Lung microvascular endothelial cell (primary cell): ENCODE results near the gene RXYLT1. TPM values are rescaled to one million over a fixed set of nuclear protein-coding genes. Genes with fewer than 3 reads are reported as not detected.
A peak's percentile ranks its signal among the peaks of the same experiment; 100 is the strongest.
"Not testable (repeated sequence)": the region's sequence is repeated elsewhere in the genome, so short reads cannot be mapped to it uniquely, and the experiment has no call there.

Experiments used
- DNase-seq, 2 donors: peaks; one replicate each; pipeline versions ENCODE4 v3.0.0 to v3.0.0-alpha.2; 2010; ENCODE audit warnings: low read depth in 2 of 2
- total RNA-seq: library from RNA; depleted of rRNA; stranded (reverse); fragments of >200 nt; gene quantifications from 2 replicates; pipeline ENCODE4 v1.2.1, GENCODE V29; 2014

Gene RXYLT1, protein sequence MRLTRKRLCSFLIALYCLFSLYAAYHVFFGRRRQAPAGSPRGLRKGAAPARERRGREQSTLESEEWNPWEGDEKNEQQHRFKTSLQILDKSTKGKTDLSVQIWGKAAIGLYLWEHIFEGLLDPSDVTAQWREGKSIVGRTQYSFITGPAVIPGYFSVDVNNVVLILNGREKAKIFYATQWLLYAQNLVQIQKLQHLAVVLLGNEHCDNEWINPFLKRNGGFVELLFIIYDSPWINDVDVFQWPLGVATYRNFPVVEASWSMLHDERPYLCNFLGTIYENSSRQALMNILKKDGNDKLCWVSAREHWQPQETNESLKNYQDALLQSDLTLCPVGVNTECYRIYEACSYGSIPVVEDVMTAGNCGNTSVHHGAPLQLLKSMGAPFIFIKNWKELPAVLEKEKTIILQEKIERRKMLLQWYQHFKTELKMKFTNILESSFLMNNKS
- total RNA-seq, result 7.4 and 8.5 TPM in 2 replicates

DNA sequence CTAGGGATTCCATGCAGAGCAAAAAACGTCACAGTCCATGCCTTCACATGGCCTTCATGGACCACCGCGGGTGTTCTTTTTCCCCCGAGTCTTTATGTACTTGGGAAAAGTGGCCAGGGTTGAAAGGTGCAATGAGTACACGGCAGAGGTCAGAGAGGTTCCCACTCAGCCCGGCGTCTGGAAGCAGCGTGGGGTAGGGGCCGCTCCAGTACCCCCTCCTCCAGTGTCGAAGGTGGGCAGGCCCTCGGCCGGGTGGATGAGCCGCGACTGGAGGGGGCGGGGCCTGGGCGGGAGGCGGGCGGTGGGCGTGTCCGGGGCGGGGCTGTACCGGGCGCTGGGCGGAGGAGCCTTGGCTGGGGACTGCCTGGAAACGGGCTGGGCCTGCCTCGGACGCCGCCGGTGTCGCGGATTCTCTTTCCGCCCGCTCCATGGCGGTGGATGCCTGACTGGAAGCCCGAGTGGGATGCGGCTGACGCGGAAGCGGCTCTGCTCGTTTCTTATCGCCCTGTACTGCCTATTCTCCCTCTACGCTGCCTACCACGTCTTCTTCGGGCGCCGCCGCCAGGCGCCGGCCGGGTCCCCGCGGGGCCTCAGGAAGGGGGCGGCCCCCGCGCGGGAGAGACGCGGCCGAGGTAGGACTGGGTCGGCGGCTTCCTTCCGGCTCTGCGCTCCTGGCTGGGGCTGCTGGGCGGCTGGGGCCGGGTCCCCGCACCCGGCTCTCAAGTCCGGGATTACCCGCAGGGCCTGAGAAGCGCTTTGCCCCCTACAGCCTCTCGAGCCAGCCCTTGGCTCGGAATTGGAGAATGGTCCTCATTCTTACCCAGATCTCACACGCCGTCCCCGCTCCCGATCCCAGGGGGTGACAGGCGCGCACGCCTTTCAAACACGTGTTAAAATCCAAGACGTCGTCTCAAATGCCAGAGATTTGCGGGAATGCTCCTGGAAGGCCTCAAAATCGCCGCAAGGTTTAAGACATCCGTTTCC is at the start of gene RXYLT1:
RXYLT1 (plus strand) TSS at position 412 of the 984 bp plus-strand sequence; CDS start at position 464, 52 bp downstream.
- DNase-seq, result peak; percentile 82 to 86

DNA sequence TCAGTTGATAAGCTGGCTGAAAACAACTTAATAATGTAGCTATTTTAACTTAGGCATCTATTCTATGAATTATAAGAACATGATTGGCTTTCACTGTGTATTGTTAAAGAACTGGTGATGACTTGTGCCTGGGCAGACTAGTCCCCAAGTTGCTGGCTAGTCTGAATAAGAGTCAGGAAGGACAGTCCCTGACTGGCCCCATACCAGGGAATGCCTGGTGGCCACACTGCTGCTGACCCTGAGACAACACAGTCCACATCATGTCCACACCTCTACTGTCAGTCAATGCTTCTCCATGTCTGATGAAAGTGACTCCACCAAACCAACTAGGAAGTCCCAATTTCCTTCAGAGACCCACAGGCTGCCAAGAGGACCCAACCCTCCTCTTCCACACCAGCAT is 46.9 kb upstream of the RXYLT1 start:
- DNase-seq, result not testable (repeated sequence)

DNA sequence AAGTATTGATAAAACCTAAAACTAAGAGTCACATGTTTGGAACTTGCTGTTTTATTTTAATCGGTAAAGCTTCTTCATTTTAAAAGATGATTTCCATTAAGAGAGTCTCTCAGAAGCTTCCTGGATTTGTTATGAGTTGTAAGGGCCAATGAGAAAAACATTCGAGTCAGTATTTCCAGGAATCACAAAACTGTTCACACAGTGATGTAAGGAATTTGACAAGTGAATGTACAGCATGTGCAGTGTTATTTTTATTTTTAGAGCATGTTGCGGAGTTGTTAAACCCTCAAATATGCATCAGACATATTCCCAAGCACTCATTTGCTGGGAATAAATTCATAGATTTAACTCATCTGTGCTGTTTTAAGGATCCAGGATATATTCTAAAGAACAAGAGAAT is 46.1 kb upstream of the RXYLT1 start:
- DNase-seq, result not testable (repeated sequence)

DNA sequence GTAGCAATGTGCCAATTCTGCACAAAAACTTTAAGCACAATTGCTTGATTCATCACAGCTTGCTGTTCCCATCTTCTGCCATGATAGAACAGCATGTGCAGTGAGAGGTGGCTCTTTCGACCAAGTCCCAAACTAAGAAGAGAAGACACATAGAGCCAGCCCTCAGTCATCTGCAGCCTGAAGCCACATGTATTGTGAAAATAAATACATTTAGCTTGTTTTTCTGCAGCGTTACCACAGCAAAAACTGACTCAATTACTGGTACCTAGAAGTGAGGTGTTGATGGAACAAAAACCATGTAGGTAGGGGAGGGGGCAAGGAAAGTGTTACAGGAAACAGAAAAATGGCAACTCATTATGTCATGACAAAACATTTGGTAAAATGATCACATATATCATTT is 39.2 kb upstream of the RXYLT1 start:
- DNase-seq, result not testable (repeated sequence)

DNA sequence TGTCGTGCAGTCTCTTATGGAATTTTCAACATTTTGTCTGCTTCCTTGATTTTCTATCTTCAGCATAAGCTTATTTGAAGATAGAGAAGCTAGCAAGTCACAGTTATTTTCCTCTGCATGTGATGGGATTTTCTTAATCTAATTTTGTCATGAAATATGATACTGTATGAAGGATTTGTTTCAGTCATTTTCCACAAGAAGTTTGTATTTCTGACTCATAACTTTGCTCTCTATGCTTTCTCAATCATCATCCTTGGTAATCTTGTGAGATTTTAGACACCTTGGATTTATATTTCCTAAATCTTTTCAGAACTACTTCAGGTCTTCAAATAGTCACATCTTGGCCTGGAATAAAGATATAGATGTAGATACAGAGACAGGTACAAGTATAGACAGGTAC is 38.3 kb upstream of the RXYLT1 start:
- not testable (repeated sequence) for DNase-seq

DNA sequence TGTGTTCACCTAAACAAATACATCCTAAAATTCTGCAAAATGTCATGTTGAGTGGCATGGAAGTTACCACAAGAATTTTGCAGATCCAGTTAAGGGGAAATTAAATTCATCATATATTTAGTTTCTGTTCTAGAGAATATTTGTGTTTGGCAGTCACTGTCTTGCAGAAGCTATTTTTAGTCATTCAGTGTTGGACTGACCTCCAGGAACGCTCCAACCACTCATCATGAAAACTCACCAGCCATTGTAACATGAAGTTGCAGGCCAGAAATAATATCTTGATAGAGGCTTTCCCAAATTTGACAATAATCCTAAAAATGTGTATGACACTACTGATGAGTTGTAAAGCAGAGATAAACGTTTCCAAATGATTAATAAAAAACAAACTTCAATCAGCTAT is 35.6 kb upstream of the RXYLT1 start:
- not testable (repeated sequence) for DNase-seq

DNA sequence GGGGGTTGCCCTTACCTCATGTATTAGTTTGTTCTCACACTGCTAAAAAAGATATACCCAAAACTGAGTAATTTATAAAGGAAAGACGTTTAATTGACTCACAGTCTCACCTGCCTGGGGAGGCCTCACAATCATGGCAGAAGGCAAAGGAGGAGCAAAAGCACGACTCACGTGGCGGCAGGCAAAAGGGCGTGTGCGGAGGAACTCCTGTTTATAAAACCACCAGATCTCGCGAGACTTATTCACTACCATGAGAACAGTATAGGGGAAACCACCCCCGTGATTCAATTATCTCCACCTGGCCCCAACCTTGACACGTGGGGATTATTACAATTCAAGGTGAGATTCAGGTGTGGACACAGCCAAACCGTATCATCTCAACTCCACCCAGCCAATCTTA is 33.2 kb upstream of the RXYLT1 start:
- DNase-seq, result not testable (repeated sequence)

DNA sequence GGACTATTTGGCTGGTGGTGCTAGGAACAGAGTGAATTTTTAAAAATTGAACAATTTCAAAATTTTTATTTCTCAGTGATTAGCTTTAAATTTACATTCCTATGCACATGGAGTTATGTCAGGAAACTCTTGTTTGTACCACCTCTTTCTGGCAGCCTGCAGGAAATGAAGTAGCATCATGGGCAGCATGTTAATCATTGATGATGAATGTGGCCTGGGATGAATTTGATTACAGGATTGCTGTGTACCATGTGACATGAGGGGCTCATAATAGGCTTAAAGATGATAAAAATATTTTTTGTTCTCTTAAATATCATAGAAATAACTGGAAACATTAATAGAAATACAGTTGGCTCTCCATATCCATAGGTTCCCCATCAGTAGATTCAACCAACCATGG is 32.6 kb upstream of the RXYLT1 start:
- DNase-seq, result not testable (repeated sequence)

DNA sequence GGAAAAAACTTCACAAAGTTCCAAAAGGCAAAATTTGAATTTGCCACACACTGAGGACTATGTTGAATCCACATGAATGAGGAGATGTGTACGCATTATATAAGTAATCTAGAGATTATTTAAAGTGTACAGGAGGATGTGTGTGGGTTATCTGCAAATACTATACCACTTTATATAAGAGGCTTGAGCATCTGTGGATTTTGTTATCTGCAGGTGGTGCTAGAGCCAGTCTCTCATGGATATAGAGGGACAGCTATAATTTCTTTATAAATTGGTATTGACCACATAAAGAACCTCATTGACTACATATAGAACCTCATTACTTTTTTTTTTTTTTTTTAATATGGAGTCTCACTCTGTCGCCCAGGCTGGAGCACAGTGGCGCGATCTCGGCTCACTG is 32.2 kb upstream of the RXYLT1 start:
- DNase-seq, result no peak

DNA sequence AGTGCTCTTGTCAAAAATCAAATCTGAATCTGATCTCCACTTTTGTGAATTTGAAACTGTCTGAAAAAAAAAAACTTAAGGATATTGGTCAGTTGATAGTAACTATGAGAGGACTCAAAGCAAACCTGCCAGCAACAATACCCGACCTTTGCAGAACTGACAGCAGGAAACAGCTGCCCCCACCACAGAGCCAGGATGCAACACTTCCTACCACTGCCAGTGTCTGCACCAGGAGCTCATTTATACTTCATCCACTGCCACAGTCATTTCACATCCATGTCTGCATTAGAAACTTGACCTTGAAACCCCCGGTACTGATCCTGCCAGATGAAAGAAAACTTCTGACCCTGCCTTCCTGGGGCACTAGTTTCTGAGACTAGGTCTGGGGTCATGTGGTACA is 27.4 kb upstream of the RXYLT1 start:
- peak in 1 of 2 donors; percentile 5 for DNase-seq

DNA sequence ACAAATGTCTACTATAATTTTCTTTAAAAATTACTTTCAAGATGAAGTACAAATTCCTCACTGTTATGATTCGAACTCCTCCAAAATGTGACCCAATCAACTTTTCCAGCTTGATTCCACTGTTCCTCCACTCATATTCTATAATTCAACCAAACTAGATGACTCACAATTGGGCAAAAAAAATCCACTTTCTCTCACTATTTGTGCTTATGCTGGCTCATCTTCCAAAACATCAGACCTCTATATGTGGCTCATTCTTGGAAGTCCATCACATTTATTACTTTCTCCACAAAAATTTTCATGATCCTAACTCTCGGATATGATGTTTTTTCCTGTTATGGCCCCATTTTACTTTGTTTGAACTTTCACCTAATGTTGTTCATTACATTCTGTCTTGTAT is 26.9 kb upstream of the RXYLT1 start:
- no peak for DNase-seq

DNA sequence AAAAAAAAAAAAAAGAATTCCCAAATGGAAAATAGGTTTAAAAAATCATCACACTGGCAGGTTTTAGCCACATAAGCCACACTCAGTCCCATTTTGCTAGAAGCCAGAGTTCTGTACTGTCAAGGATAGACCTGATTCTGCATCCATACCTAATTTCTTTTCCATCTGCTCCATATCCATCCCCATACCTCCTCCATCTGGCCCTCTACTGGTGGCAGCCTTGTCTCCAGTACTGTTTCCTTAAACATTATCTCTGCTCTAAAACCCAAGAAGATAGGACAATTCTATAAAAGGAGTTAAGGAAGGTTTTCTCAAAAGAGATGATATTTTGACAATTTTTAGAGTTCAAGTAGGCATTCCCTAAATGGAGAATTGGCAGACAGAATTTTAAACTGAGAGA is 26.0 kb upstream of the RXYLT1 start:
- no peak for DNase-seq

DNA sequence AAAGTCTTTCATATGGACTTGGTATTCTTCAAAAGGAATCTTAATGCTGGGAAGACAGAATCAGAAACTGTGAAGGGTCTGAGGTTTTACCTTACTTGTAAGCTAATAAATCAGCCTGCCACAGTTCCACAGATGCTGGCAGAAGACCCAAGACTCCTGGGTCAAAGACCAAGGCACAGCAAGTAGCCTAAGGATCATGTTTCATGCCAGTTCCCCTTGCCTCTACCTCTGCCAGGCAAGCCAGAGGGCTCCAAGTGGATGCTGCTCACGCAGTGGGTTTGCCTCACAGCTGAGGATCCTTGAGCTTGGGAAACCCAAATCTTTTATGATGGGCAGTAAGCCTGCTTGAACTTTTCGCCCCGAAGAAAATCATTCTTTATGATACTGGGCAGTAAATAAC is 15.2 kb upstream of the RXYLT1 start:
- DNase-seq, result no peak

DNA sequence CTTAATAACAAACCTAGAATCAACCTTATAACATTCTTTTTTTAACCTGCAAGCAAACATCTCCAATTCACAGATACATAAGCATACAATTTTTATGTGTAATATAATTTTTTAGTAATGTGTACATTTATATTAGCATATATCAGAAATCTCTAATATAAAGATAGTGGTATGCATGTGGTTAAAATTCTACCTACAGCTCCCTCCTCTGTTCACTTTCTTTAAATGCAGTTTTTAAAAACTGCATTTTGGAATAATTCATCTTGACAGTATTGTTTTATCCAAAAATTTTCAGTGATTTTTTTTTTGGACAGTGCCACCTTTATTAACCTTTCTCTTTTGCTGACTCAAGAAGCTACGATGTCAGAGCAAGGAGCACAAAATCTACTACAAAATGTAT is 13.2 kb upstream of the RXYLT1 start:
- DNase-seq, result no peak

DNA sequence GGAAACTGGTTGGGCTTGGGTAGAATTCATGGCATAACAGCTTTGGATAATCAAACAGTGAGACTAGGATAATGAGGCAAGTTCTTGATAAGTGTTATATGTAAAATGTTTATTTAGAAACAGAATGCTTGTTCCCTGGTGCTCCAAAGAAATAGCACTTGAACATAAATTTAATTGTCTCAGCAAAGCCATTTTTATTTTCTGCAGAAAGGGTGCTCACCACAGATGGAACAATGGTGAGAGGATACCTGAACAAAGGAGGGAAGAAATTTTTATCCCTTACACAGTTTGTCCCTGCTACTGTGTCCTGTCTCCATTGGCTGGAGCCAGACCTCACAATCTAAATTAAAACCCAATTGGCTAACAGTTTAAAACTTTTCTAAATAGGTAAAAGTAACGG is 9.3 kb upstream of the RXYLT1 start:
- DNase-seq, result no peak

DNA sequence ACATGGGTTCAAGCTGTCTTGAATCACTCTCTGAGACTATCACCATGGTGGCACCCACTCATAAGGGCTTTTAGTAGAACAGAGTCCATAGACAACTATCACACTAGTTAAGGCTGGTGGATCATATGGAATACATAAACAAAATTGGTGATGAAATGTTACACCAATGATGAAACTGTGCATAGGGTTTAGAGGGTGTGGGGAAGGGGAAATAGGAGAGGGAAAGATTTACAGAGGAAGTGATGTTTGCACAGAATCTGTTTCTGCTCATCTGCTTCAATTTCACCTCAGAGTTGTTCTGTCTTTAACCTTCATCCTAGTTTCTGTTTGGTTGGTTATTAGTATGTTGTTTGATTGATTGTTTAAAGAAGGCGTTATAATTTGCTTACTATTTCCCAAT is 2.4 kb upstream of the RXYLT1 start:
- no peak for DNase-seq

DNA sequence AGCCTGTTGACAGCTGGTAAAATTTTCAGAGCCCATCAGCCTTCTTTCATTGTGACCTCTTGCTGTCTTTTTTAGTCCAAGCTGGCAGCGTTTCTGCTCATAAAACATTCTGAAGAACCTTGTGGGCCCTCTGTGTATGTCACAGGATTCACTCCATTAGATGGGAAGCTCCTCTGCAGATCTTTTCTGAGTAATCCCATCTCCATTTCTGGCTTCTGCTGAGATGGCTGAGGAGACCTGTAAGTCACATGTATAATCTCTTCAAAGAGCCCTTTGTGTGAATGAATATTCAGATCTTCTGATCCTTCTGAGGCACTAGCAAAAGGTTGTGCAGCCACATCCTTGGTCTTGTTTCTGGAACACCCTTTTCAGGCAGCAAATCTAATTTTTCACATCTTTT is 2.8 kb downstream of the RXYLT1 start:
- no peak for DNase-seq

DNA sequence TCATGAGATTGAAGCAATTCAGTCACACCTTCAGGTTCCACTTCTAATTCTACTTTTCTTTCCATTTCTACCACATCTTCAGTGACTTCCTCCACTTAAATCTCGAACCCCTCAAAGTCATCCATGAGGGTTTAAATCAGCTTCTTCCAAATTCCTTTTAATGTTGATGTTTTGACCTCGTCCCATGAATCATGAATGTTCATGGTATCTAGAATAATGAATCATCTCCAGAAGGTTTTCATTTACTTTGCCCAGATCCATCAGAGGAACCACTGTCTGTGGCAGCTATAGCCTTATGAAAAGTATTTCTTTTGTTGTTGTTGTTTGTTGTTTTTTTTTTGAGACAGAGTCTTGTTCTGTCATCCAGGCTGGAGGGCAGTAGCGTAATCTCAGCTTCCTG is 7.6 kb downstream of the RXYLT1 start:
- no peak for DNase-seq

DNA sequence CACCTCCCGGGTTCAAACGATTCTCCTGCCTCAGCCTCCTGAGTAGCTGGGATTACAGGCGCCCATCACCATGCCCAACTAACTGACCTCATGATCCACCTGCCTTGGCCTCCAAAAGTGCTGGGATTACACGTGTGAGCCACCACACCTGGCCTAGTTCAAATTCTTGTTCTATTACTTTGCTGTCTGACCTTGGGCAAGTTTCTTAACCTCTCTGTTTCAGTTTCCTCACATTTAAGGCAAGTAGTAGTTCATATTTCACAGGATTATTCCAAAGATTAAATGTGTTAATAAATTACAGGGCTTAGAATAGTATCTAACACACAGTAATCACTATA is 10.9 kb downstream of the RXYLT1 start:
- no peak for DNase-seq

DNA sequence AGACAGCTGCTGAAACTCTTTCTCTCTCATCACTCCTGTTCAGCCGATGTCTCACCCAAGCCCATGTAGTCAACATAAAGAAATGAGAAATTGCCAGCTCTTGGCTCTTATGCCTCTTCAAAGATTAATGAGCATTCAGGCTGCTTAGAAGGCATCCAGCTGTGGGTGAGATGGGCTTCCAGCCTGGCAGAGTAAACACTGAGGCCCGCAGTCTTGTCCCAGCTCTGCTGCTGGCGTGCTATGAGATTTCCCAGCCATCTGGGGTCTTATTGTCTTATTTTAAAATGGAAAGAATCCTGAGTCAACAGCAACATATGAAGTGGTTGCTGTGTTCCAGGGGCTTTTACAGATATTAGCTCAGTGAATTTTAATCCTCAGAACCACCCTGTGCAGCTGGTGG is 12.6 kb downstream of the RXYLT1 start:
- no peak for DNase-seq

DNA sequence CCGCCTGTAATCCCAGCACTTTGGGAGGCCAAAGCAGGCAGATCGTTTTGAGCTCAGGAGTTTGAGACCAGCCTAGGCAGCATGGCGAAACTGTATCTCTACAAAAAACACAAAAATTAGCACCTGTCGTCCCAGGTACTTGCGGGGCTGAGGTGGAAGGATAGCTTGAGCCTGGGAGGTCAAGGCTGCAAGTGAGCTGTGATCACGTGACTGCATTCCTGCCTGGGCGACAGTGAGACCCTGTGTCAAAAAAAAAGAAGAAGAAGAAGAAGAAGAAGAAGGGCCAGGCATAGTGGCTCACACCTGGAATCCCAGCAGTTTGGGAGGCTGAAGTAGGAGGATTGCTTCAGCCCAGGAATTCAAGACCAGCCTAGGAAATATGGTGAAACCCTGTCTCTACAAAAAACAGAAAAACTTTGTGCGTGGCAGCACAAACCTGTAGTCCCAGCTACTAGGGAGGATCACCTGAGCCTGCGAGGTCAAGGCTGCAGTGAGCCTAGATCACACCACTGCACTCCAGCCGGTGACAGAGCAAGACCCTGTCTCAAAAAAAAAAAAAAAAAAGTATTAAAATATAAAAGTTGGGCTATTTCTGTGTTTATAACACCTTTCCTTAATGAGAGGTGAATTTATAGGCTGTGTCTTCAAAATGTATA is 15.5 kb downstream of the RXYLT1 start:
- DNase-seq, result no peak

DNA sequence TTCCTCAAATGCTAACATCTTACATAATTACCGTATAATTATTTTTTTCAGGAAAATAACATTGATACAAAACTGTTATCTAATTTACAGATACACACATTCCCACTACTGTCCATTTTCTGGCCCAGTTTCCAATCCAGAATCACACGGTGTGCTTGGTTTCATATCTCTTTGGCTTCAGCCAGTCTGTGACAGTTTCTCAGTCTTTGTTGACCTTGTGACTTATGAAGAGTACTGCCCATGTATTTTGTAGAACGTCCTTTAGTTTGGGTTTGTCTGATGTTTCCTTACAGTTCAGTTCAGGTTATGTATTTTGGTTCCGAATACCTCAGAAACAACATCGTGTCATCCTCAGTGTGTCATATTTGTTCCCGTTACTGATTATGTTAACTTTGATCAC is 16.2 kb downstream of the RXYLT1 start:
- DNase-seq, result no peak
